Measurements from ENCODE around the gene NR2E1.

NR2E1 gene

GRCh38 chr6:108156180-108156937 is 9.5 kb upstream of the NR2E1 start:
- no peak for DNase-seq (ENCODE audit: low spot score)

DNA sequence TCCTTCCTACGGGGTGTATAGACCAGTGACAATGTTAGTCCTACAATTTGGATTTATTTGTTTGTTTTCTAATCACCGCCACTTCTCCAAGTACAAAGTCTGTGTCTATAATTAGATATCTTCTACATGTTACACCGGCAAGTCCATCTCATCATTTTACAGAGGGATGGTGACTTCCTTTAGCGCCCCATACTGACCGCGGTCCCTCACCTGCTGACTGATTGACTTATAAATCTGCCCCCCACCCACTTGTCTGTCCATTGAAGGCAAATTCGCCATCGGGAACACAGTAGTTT is 8.9 kb upstream of the NR2E1 start:
- DNase-seq (ENCODE audit: low spot score): no peak

- peak; percentile 16 for DNase-seq (ENCODE audit: low spot score)
Observed at GRCh38 chr6:108157234-108157980, 8.4 kb upstream of the NR2E1 start.

GRCh38 chr6:108157981-108158525 is 7.8 kb upstream of the NR2E1 start:
- peak; percentile 21 for DNase-seq (ENCODE audit: low spot score)

GRCh38 chr6:108159981-108160380 is 5.8 kb upstream of the NR2E1 start:
- peak; percentile 12 for DNase-seq (ENCODE audit: low spot score)

DNA sequence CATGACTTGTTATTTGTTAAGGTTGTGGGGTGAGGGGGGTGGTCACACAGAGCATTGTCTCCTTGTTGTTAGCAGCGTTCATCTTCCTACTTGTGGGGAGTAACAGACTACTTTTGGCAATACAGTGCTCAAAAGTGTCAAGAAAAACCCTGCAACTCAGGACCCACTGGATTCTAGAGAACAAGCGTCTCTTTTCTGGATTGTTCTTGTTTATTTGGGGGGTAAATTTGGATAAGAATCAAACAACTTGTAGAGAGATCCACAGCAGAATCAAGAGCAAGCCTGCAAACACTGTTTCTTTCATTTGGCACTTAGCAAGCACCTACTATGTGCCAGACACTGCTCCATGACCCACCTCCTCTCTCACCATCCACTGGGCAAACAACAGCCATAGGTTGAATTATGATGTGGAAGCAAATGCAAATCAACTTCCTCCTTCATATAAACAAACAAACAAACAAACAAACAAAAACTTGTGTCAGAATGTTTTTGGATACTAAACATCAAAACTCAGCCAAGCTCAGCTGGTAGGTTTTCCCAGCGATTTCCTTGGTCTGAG is 4.0 kb upstream of the NR2E1 start:
- no peak for DNase-seq (ENCODE audit: low spot score)

DNA sequence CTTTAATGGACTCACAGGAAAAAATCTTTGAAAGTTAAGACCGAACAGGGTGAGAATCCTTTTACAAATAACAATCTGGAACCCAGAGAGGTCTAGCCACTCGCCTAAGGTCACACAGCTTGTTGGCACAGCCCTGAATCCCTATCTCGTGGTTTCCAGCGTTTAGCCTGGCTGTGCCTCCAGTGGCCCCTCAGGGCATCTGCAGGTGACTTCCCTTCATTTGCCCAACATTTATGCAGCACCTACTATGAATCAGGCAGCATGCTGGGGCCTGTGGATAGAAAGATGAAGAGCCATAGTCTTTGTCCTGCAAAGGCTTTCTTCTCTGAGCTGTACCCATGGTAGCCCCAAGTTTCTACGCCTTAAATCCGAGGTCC is 2.6 kb upstream of the NR2E1 start:
- peak; percentile 33 for DNase-seq (ENCODE audit: low spot score)

- DNase-seq (ENCODE audit: low spot score): no peak
Observed at GRCh38 chr6:108163644-108164542, 1.9 kb upstream of the NR2E1 start.

DNA sequence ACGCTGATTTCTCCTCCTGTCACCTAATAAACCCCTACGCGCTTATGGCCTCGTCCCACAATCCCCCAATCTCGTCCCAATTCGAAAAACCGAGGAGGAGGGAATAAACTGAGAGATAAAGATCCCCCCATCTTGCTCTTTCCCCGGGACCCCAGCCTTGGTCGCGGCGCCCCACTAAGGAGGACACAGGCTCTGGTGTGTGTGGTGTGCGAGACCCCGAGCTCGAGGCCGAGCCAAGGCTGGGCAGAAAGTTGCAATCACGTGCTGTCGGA is 1.3 kb upstream of the NR2E1 start:
- DNase-seq (ENCODE audit: low spot score): no peak

GRCh38 chr6:108164815-108165706 is 761 bp upstream of the NR2E1 start:
- no peak for DNase-seq (ENCODE audit: low spot score)

GRCh38 chr6:108166664-108167448 is 1.0 kb downstream of the NR2E1 start:
- DNase-seq (ENCODE audit: low spot score): no peak

DNA sequence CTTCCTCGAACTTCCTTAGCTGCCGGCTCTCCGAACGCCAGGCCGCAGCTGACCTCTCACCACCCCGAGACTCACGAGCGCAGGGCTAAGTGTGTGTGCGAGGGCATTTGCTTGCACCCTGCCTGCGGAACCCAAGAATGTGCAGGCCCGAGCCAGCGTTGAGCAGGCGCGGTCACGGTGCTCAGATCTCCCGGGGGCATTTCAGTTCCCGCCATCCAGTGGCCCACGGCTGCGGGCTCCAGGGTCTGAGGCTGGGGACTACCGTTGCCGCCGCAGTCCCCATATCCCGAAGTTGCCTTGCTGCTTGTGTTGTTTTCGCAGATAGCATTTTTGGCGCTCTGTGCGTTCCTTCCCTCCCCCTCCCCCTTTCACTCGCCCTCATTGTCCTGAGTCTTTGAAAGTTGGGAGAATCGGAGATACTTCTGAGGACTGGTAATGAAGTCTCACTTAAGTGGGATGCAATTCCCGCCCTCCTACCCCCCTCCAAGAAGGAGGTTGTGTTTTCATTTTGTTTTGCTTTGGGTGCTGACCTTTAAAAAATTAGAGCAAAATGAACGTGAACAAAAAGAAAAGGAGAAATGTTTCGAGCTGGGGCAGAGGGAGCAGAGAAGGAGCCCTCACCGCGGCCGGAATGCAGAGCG is 1.7 kb downstream of the NR2E1 start:
- no peak for DNase-seq (ENCODE audit: low spot score)

GRCh38 chr6:108168090-108168463 is 2.3 kb downstream of the NR2E1 start:
- no peak for DNase-seq (ENCODE audit: low spot score)

- DNase-seq (ENCODE audit: low spot score): no peak
Observed at GRCh38 chr6:108168501-108169463, 3.0 kb downstream of the NR2E1 start.

DNA sequence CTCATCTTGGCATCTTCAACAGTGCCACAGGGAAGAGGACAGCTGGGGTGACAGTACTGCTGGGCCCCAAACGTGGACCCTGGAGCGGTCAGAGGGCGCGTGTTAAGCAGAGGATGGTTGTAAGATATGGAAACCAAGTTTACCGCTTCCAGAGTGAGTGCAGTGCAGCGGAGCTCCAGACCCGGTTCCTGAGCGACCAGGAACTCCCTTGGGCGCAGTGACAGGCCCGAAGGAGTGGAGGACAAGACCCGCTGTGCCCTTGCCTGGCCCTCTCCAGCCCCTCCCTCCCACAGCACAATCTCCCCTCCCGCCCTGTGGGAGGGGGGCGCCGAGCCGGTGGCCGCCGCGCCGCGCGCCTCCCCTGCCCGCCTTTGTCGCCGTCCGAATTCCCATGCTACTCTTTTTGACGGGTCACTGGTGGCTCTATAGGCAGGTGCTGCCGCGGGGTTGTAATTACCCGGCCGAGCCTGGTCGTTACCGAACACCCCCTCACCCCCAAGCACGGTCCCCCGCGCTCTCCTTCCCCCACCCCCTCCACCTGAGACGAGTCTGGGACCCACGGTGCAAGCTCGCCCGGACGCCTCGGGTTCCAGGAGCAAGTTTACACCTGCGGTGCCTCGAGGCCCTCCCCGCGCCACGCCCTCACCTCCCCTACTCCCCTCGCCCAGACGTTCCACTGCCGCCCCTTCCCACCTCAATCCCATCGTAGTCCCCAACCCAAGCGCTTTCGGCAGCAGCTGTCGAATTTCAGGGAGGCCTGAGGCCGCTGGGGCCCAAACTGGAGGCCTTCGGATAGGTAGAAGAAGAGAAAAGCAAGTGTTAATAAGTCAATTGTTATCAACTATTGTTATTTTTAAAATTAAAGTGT is 3.9 kb downstream of the NR2E1 start:
- DNase-seq (ENCODE audit: low spot score): no peak

GRCh38 chr6:108170332-108171290 is 4.8 kb downstream of the NR2E1 start:
- DNase-seq (ENCODE audit: low spot score): no peak
